Muscle layer of colon (tissue), 2 donors: ENCODE results near the gene THEM5.

Experiments used
- H3K27ac ChIP-seq: one replicate; pipeline ENCODE4 v1.7.0; 2013; ENCODE audit warnings: low read depth, mild to moderate bottlenecking, low read length, moderate library complexity
- H3K27me3 ChIP-seq, 2 donors: one replicate each; pipeline ENCODE4 v1.7.0; 2013; ENCODE audit warnings: low read length in 2 of 2, mild to moderate bottlenecking in 2 of 2; ENCODE audit not compliant: insufficient read depth in 2 of 2, control insufficient read depth in 1 of 2
- H3K36me3 ChIP-seq: one replicate; pipeline ENCODE4 v1.7.0; 2013; ENCODE audit warnings: mild to moderate bottlenecking, low read length; ENCODE audit not compliant: insufficient read depth
- H3K4me1 ChIP-seq: one replicate; pipeline ENCODE4 v1.7.0; 2013; ENCODE audit warnings: mild to moderate bottlenecking, low read length; ENCODE audit not compliant: insufficient read depth
- H3K4me3 ChIP-seq, 2 donors: one replicate each; pipeline ENCODE4 v1.7.0; 2013; ENCODE audit warnings: low read length in 2 of 2, low read depth in 1 of 2, mild to moderate bottlenecking in 1 of 2, moderate library complexity in 1 of 2
- H3K9ac ChIP-seq: one replicate; pipeline ENCODE4 v1.7.0; 2013; ENCODE audit warnings: low read length
- H3K9me3 ChIP-seq: one replicate; pipeline ENCODE4 v1.7.0; 2013; ENCODE audit warnings: mild to moderate bottlenecking, low read length
- donor health status: abdominal sarcoma.
- donor health status: Adenocarcinoma of cecum.

Gene THEM5

DNA sequence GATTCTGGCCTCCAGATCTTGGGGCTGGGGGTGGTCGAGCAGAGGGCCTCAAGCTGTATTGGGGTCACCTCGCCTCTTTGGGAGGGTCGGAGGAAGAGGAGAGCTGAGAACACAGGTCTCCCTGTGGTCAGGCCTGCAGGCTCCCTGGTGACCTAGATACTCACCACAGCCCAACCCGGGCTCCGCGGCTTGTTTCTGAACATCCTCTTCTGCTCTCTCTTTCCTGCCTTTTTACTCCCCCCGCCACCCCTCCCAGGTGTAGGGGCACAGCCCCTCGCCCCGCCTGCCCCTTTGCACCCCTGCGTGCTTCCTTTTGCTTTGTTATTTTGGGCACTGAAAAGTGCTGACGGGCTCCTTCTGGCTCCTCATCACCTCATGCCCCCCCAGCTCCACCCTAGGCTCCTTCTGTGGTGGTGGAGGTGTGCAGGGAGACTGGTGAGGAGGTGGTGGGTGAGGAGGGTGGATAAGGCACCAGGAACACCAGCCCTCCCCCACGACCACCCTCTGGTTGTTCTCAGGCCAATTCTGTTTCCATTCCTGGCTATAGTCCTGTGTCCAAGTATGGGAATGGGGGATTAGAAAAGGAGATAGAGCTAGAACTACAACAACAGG lies 37.7 kb downstream of the THEM5 start:
- Histone ChIP-seq H3K4me3 (no peak overlapping the region), H3K9me3 (no peaks in the 10 kb centered on the region), H3K36me3 (no peaks in the 10 kb centered on the region), H3K9ac (no peak overlapping the region), H3K27me3 (peaks cover 0 to 5% of the 10 kb centered on the region in 2 donors), H3K27ac (no peak overlapping the region), H3K4me1 (no peaks in the 10 kb centered on the region)

DNA sequence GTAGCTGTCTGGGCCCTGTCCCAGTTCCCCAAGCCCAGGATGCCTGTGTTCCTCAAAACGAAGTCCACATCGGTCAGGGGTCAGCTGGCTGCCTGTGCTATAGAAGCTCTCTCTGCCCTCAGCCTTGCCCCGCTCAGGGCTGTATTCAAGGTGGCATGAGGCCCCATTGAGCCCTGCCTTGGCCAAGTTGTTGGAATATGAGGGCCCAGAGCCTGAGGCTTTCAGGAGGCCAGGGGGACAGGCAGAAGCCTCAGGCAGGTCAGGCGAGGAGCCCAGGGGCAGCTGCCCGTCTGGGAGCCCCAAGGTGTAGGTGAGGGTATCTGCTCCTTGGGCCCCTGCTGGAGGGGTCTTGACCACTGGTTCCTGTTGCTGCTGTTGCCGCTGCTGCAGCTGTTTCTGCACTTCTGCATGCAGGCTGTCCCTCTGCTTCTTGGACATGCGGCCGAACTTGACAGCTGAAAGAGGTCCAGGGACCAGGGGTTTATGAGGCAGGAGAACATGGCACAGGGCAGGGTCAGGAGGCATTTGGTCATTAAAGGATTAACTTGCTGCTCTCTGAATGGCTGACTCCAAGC lies 38.5 kb downstream of the THEM5 start:
- no peaks in the 10 kb centered on the region for H3K4me1 ChIP-seq
- no peak overlapping the region for H3K4me3 ChIP-seq
- no peak overlapping the region for H3K27ac ChIP-seq
- no peaks in the 10 kb centered on the region for H3K9me3 ChIP-seq
- no peak overlapping the region for H3K9ac ChIP-seq
- H3K36me3 ChIP-seq: no peaks in the 10 kb centered on the region
- peaks cover 0 to 5% of the 10 kb centered on the region in 2 donors for H3K27me3 ChIP-seq

DNA sequence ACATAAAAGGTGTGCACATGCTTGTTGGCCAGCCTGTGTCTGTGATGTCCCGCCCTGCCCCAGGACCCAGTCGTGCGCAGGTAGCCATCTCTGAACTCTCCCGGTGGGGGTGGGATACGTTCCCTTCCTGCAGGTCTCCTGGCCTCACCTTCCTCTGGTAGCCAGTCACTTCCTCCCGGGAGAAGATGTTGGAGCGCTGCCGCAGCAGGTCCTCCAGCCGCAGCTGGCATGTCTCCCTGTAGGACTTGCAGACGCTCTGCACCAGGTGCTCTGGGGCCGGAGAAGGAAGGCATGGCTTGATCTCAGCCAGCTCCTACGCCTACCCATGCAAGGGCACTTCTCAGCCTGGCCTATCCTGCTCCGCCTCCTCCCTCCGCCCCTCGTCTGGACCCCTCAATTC lies 39.1 kb downstream of the THEM5 start:
- Histone ChIP-seq H3K9me3 (no peaks in the 10 kb centered on the region), H3K27me3 (peaks cover 0 to 5% of the 10 kb centered on the region in 2 donors), H3K4me3 (no peak overlapping the region), H3K27ac (no peak overlapping the region), H3K9ac (no peak overlapping the region), H3K36me3 (no peaks in the 10 kb centered on the region), H3K4me1 (no peaks in the 10 kb centered on the region)

DNA sequence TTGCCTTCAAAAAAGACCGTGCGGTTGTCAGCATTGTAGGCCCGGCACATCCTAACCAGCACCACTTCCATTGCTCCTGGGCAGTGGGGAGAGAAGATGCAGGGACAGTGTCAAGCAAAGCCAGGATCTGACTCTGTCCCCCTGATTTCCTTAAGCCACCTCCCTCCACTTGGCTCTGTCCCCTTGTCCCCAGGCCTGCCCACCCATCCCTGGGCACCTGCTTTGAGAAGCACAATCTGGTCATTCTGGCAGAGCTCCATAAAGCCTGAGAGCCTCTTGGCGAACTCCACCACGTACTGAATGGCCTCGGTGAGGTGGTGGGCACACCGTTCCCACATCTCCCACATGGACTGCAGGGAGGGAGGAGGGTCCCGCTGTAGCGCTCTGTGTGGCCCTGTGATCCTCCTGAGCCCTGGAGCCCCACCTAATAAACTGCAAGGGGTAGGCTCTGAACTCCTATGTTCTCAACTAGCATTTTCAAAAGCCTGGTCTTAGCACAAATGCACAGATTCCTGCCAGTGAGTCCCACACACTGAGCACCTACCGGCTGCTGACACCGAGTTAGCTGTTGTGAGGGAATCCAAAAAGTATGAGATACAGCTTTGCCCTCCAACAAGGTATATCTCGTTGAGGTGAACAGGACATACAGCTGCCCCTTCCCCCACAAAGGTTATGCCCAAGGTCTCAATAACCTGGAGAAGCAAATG lies 40.1 kb downstream of the THEM5 start:
- Histone ChIP-seq H3K9ac (no peak overlapping the region), H3K4me1 (no peaks in the 10 kb centered on the region), H3K4me3 (no peak overlapping the region), H3K27me3 (peaks cover 0 to 5% of the 10 kb centered on the region in 2 donors), H3K27ac (no peak overlapping the region), H3K36me3 (no peaks in the 10 kb centered on the region), H3K9me3 (no peaks in the 10 kb centered on the region)

DNA sequence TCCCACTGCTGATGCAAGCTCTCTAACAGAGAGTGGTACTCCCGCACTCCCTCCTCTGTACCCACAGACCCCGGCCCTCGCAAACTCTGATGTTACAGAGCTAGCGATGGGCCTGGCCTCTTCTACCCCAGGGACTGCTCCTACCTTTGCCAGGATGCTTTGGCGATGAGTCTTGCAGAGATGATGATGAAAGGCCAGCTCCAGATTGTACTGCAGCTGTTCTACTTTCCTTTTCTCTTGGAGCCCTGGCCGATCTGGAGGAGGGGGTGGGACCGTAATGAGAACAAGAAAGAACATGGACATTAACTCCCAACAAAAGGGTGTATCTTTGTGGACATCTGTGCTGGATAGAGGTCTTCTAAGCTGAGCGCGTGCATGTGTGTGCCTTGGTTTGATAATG lies 42.3 kb downstream of the THEM5 start:
- no peaks in the 10 kb centered on the region for H3K4me1 ChIP-seq
- H3K27ac ChIP-seq: no peak overlapping the region
- H3K4me3 ChIP-seq: no peak overlapping the region
- no peaks in the 10 kb centered on the region for H3K36me3 ChIP-seq
- H3K27me3 ChIP-seq: no peaks in the 10 kb centered on the region
- H3K9ac ChIP-seq: no peak overlapping the region
- no peaks in the 10 kb centered on the region for H3K9me3 ChIP-seq

DNA sequence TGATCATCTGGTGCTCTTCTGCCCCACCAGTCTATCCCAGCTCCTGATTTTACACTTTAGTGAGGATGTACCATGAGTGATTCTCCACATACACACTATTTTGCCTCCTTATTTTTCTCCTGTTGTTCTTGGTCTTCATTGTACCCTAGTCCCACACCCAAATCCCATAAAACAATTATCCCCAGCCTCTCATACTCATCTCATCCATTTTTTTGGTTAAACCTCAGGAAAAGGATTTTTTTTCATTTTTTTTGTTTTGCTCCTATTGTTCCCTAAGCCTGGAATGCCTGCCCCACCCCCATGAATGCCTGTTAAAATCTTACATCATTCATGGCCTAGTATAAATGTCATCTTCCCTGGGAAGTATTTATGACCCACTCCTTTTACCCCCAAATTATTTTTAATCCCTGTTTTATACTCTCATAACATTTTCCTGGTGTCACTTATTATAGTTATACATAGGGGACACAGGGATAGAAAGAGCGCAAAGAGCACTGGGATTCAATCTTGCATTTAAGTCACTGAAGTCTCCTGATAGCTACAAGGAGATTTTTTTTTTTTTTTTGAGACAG lies 43.4 kb downstream of the THEM5 start:
- H3K9ac ChIP-seq: no peak overlapping the region
- H3K9me3 ChIP-seq: no peaks in the 10 kb centered on the region
- no peak overlapping the region for H3K4me3 ChIP-seq
- no peaks in the 10 kb centered on the region for H3K4me1 ChIP-seq
- no peak overlapping the region for H3K27ac ChIP-seq
- no peaks in the 10 kb centered on the region for H3K36me3 ChIP-seq
- H3K27me3 ChIP-seq: no peaks in the 10 kb centered on the region

DNA sequence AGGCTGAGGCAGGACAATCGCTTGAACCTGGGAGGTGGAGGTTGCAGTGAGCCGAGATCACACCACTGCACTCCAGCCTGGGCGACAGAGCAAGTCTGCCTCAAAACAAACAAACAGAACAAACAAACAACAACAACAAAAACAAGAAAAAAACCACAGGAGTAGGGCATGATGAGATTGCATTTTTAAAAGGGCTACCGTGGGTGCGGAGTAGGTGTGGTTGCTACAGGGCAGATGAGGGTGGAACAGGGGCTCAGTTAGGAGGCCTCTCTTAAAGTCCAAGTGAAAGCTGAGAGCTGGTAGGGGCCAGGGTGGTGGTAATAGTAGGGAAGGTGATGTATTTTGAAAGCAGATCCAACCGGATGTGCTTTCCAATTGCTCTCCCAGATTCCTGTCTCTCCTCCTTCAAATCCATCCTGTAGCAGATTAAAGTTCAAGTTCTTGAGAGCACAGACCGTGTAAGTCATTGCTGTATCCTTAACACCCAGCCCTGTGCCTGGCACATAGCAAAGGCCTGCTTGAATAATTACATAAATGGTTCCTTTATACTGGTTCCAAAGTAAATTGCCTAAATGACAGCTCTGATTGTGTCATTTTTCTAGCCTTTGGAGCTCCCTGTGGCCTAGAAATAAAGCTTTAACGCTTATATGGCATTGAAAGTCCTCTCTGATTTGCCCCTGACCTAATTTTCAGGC lies 44.1 kb downstream of the THEM5 start:
- no peaks in the 10 kb centered on the region for H3K36me3 ChIP-seq
- no peaks in the 10 kb centered on the region for H3K4me1 ChIP-seq
- no peak overlapping the region for H3K4me3 ChIP-seq
- no peaks in the 10 kb centered on the region for H3K9me3 ChIP-seq
- peaks cover 0 to 4% of the 10 kb centered on the region in 2 donors for H3K27me3 ChIP-seq
- no peak overlapping the region for H3K9ac ChIP-seq
- H3K27ac ChIP-seq: no peak overlapping the region

DNA sequence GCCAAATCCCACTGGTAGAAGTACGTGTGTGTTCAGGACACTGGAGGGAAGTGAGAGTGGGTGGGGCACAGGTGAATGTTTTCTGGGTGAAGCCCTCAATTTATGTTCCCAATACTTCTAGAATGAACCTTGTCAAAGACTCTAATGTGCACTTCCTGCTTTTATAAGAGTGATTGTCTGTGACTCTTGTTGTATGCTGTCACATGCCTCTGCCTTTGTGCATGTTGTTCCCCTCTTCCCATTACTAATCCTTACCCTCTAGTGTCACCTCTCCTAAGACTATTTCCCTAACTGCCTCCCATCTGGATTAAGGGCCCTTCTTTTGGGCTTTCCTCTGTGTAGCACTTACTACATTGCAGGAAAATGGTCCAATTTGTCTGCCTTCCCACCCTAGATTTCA lies 45.7 kb downstream of the THEM5 start:
- H3K9me3 ChIP-seq: no peaks in the 10 kb centered on the region
- no peak overlapping the region for H3K9ac ChIP-seq
- H3K27me3 ChIP-seq: peaks cover 0 to 4% of the 10 kb centered on the region in 2 donors
- H3K4me1 ChIP-seq: no peaks in the 10 kb centered on the region
- no peaks in the 10 kb centered on the region for H3K36me3 ChIP-seq
- H3K27ac ChIP-seq: no peak overlapping the region
- no peak overlapping the region for H3K4me3 ChIP-seq

DNA sequence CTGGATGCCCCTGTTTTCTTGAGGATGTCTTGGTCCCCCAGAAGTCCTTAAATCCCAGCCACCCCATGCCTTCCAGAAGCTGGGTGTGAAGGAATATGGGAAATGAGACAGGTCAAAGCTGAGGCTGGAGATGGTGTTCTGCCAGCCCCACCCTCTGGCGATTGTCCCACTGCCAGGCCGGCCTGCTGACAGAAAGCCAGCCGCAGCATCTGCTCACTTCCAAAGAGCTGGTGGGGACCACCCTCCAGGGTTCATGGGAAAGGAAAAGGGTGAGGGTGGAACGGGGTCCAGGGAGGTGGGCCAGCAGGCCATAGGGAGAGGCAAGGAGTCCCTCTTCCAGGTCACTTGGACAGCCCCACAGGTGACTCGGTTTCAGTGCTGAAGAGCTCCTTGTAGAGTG lies 46.4 kb downstream of the THEM5 start:
- Histone ChIP-seq H3K27me3 (peaks cover 0 to 4% of the 10 kb centered on the region in 2 donors), H3K27ac (no peak overlapping the region), H3K36me3 (no peaks in the 10 kb centered on the region), H3K9me3 (no peaks in the 10 kb centered on the region), H3K4me1 (no peaks in the 10 kb centered on the region), H3K9ac (no peak overlapping the region), H3K4me3 (no peak overlapping the region)

DNA sequence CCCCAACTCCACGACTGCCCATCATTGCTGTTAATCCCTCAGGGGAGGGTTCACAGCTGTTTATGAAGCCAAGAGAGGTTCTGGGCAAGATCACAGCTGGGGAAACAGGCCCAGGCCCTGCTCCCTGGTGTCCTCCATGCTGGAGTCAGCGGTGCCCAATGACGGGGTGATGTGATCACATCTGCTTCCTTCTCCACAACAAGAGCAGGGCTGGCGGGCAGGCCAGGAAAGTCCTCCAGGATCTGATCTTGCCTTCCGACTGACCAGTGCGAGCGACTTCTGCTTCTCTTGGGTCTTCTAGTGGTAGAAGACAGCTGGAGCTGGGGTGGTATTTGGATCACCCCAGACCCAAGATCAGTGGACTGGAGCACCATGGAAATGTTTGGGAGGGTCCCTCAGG lies 47.3 kb downstream of the THEM5 start:
- Histone ChIP-seq H3K36me3 (no peaks in the 10 kb centered on the region), H3K4me1 (no peaks in the 10 kb centered on the region), H3K27ac (no peak overlapping the region), H3K4me3 (no peak overlapping the region), H3K27me3 (peaks cover 0 to 4% of the 10 kb centered on the region in 2 donors), H3K9me3 (no peaks in the 10 kb centered on the region), H3K9ac (no peak overlapping the region)

DNA sequence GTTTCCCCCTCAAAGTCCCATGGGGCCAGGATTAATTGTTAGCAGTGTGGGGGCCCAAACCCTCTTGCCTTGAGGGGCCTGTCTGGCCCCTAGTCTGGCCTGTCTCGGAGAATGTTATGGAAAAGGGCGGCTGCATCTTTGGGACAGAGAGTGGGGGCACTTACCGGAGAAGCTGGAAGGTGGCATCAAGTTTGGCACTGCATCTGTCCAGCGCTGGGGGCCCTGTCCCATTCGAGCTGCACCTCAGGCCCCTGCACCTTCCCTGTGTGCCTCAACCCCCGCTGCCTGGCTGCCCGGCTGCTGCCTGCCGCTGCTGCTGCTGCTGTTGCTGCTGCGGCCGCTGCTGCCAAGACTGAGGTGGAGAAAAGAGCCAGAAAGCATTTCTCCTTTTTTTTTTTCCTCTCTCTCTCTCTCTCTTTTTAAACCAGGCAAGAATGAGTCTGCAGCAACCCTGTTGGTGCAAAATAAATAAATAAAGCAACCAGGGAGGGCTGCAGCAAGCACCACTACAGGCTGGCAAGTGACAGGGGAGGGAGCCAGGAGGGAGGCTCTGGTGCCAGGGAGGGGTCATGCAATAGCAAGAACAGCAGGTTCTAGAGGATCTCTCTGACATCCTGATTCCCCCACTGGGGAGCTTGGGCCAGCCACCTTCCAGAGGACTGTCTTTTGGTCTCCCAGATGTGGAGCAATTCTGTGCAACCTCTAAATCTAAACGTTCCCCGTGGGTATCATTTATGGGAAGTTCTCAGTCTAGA lies 48.3 kb downstream of the THEM5 start, which contains the start of gene LINGO4:
Gene LINGO4 (minus strand): TSS at position 354 of the 755 bp plus-strand sequence. CDS start 2,715 bp downstream, outside the sequence.
- Histone ChIP-seq H3K9me3 (no peaks in the 10 kb centered on the region), H3K27ac (no peak within 1 kb of the TSS), H3K36me3 (no peaks in the 10 kb centered on the region), H3K4me1 (no peaks in the 10 kb centered on the region), H3K9ac (no peak within 1 kb of the TSS), H3K4me3 (no peak within 1 kb of the TSS), H3K27me3 (peaks cover 0 to 4% of the 10 kb centered on the region in 2 donors)
